HepG2 (cell line): ENCODE results near the gene IRS2. TPM values are rescaled to one million over a fixed set of nuclear protein-coding genes. Genes with fewer than 3 reads are reported as not detected.

Experiments used
- ATAC-seq: fragments of 200-7000 bp; cut with Tn5 transposase; 3 replicates; pipeline ENCODE4 v1.9.1; 2020; ENCODE audit warnings: mild to moderate bottlenecking, moderate library complexity
- BruUV-seq: library from RNA; stranded (reverse); fragments of 400-500 nt; replicated peaks from 2 replicates; lab custom pipeline; 2021; lab: Mats Ljungman, UMichigan
- CTCF ChIA-PET: fragments of 300-600 bp; formaldehyde crosslinking; extraction: SDS; loops from one replicate; lab custom pipeline; 2021; ENCODE audit warnings: low total read pairs, inconsistent platforms, low intra/inter-chr PET ratio; lab: Yijun Ruan, JAX
- POLR2A ChIA-PET: fragments of 350-600 bp; sonication (Branson Sonifier 250); formaldehyde crosslinking; loops from one replicate; lab custom pipeline; 2020; ENCODE audit warnings: antibody characterized with exemption, inconsistent platforms; lab: Yijun Ruan, JAX
- DNase-seq: peaks from one replicate; pipeline ENCODE4 v3.0.0-alpha.2; 2015; ENCODE audit warnings: low spot score
- FAIRE-seq: peaks from 3 replicates; lab custom pipeline; 2011; peaks lifted over from hg19 to GRCh38; lab: Jason Lieb, UNC
- H2AFZ ChIP-seq: one replicate; pipeline ENCODE4 v1.6.1; 2011; ENCODE audit warnings: low read length, inconsistent platforms
- H3K27ac ChIP-seq: fragments of 300-600 bp; 3 replicates; pipeline ENCODE4 v1.8.0; 2011; ENCODE audit warnings: mixed run types, mild to moderate bottlenecking, mixed read lengths, low read length, inconsistent platforms; ENCODE audit not compliant: insufficient read depth; ENCODE audit errors: extremely low read length
- H3K27me3 ChIP-seq, 2 experiments: fragments of 200-600 bp in 1 of 2; 2 replicates in 1 of 2; 3 replicates in 1 of 2; pipeline versions ENCODE4 v1.6.0 to v1.8.0; 2011; ENCODE audit warnings: low read length in 2 of 2, mild to moderate bottlenecking in 2 of 2, moderate library complexity in 2 of 2, inconsistent platforms in 1 of 2; ENCODE audit not compliant: insufficient read depth in 2 of 2, control insufficient read depth in 1 of 2
- H3K36me3 ChIP-seq, 2 experiments: fragments of 200-600 bp in 1 of 2; replicated peaks in 1 of 2; 2 replicates in 1 of 2; 3 replicates in 1 of 2; pipeline versions ENCODE4 v1.5.1 to v1.8.0; 2011; ENCODE audit warnings: low read length in 2 of 2, inconsistent platforms in 1 of 2; ENCODE audit not compliant: insufficient read depth in 2 of 2, control insufficient read depth in 1 of 2
- H3K4me1 ChIP-seq: 2 replicates; pipeline ENCODE4 v1.5.1; 2012; ENCODE audit warnings: low read length, inconsistent platforms; ENCODE audit not compliant: insufficient read depth
- H3K4me2 ChIP-seq: 2 replicates; pipeline ENCODE4 v1.6.0; 2011; ENCODE audit warnings: low read depth, low read length, inconsistent platforms
- H3K4me3 ChIP-seq, 3 experiments: fragments of 200-600 bp in 1 of 3; sonication (generic), shearing (Covaris generic) in 1 of 3; replicated peaks in 1 of 3; 2 replicates each; pipeline ENCODE4 v1.5.1; 2011 to 2016; ENCODE audit warnings: low read length in 3 of 3, inconsistent platforms in 2 of 3, low read depth in 2 of 3, mild to moderate bottlenecking in 2 of 3, control low read depth in 1 of 3, mixed read lengths in 1 of 3; ENCODE audit not compliant: insufficient read depth in 1 of 3
- H3K79me2 ChIP-seq: one replicate; pipeline ENCODE4 v1.6.1; 2011; ENCODE audit warnings: low read length, inconsistent platforms; ENCODE audit not compliant: insufficient read depth
- H3K9ac ChIP-seq: 2 replicates; pipeline ENCODE4 v1.6.0; 2011; ENCODE audit warnings: mild to moderate bottlenecking, low read depth, low read length, inconsistent platforms; ENCODE audit not compliant: insufficient read depth
- H3K9me3 ChIP-seq: 2 replicates; pipeline ENCODE4 v1.5.1; 2012; ENCODE audit warnings: mild to moderate bottlenecking, low read length
- H4K20me1 ChIP-seq: 2 replicates; pipeline ENCODE4 v1.6.0; 2011; ENCODE audit warnings: inconsistent platforms, mild to moderate bottlenecking, low read length, moderate library complexity; ENCODE audit not compliant: insufficient read depth
- CHCHD3 ChIP-seq: sonication (generic); formaldehyde crosslinking; IDR thresholded peaks from 2 replicates; pipeline ENCODE4 v1.8.0; 2022; ENCODE audit warnings: mild to moderate bottlenecking, missing genetic modification reagents, moderate library complexity
- FOXA3 ChIP-seq: IDR thresholded peaks from 2 replicates; pipeline ENCODE4 v1.6.1; 2016; ENCODE audit warnings: missing genetic modification reagents, missing compliant biosample characterization
- HNRNPH1 ChIP-seq: fragments of 200-400 bp; formaldehyde crosslinking; optimal IDR thresholded peaks from 2 replicates; pipeline ENCODE3; 2017; ENCODE audit warnings: mild to moderate bottlenecking, low read depth, low read length
- JARID2 ChIP-seq: sonication (generic); formaldehyde crosslinking; IDR thresholded peaks from 2 replicates; pipeline ENCODE4 v1.8.1; 2023; ENCODE audit warnings: missing genetic modification reagents, inconsistent platforms; ENCODE audit not compliant: insufficient replicate concordance
- MLX ChIP-seq: IDR thresholded peaks from 2 replicates; pipeline ENCODE4 v1.6.1; 2016
- MTA1 ChIP-seq: sonication (generic); formaldehyde crosslinking; IDR thresholded peaks from 2 replicates; pipeline ENCODE4 v1.4.0; 2020; ENCODE audit warnings: missing genetic modification reagents, mild to moderate bottlenecking, borderline replicate concordance
- PLSCR1 ChIP-seq: sonication (generic); formaldehyde crosslinking; IDR thresholded peaks from 2 replicates; pipeline ENCODE4 v1.5.0; 2020; ENCODE audit warnings: missing genetic modification reagents, mild to moderate bottlenecking, borderline replicate concordance
- RARA ChIP-seq: IDR thresholded peaks from 2 replicates; pipeline ENCODE4 v1.6.1; 2016; ENCODE audit warnings: missing genetic modification reagents, missing compliant biosample characterization
- RFX5 ChIP-seq: IDR thresholded peaks from 2 replicates; pipeline ENCODE4 v1.6.1; 2011; ENCODE audit warnings: low read depth, low read length, improper control_type of control experiment
- TFDP1 ChIP-seq: IDR thresholded peaks from 2 replicates; pipeline ENCODE4 v1.6.1; 2016; ENCODE audit warnings: missing compliant biosample characterization, missing genetic modification reagents, borderline replicate concordance
- TFE3 ChIP-seq: IDR thresholded peaks from 2 replicates; pipeline ENCODE4 v1.6.1; 2016
- ZFP41 ChIP-seq: sonication (generic); formaldehyde crosslinking; IDR thresholded peaks from 2 replicates; pipeline ENCODE4 v1.4.0; 2020; ENCODE audit warnings: mild to moderate bottlenecking, missing genetic modification reagents, borderline replicate concordance
- ZMYM3 ChIP-seq: sonication (generic); formaldehyde crosslinking; IDR thresholded peaks from 2 replicates; pipeline ENCODE4 v1.5.1; 2020; ENCODE audit warnings: mild to moderate bottlenecking, missing genetic modification reagents
- ZNF512 ChIP-seq: sonication (generic); formaldehyde crosslinking; IDR thresholded peaks from 2 replicates; pipeline ENCODE4 v1.4.0; 2020; ENCODE audit warnings: mild to moderate bottlenecking, missing genetic modification reagents
- ZNF563 ChIP-seq: sonication (generic); formaldehyde crosslinking; IDR thresholded peaks from 2 replicates; pipeline ENCODE4 v1.8.0; 2022; ENCODE audit warnings: mild to moderate bottlenecking, moderate library complexity, missing genetic modification reagents
- ZNF7 ChIP-seq: IDR thresholded peaks from 2 replicates; pipeline ENCODE4 v1.6.1; 2016; ENCODE audit warnings: missing biosample characterization, missing genetic modification reagents
- ZNF704 ChIP-seq: sonication (generic); formaldehyde crosslinking; IDR thresholded peaks from 2 replicates; pipeline ENCODE4 v1.8.1; 2023; ENCODE audit warnings: mild to moderate bottlenecking, inconsistent platforms, moderate library complexity, missing genetic modification reagents, borderline replicate concordance
- ZNF792 ChIP-seq: IDR thresholded peaks from 2 replicates; pipeline ENCODE4 v1.6.1; 2016
- WGBS: methylation state at CpG from one replicate; pipeline ENCODE4 v1.1.6; 2017; ENCODE audit warnings: low lambda C conversion rate; 5-methylcytosine and 5-hydroxymethylcytosine counted together
- in situ Hi-C: cut with HindIII; loops from 2 replicates; pipeline ENCODE4 v1.10.0; 2017; ENCODE audit warnings: low pct_unique_long_range_greater_than_20kb; ENCODE audit not compliant: extremely low pct_ligation_motif_present
- intact Hi-C: fragments of 100-400 bp; cut with micrococcal nuclease; formaldehyde crosslinking; loops from one replicate; pipeline ENCODE4 v1.10.0; 2022; ENCODE audit not compliant: unreplicated experiment
- polyA plus RNA-seq, 8 experiments: library from polyadenylated mRNA; depleted of rRNA in 3 of 8; stranded (reverse) in 7 of 8; unstranded in 1 of 8; fragments of >200 nt; fragmentation: Illumina TruSeq in 4 of 8; extraction: Trizol in 4 of 8; gene quantifications; 2 replicates each; pipeline versions ENCODE4 v1.2.1 to v1.2.3, GENCODE V29; 2011 to 2016; ENCODE audit warnings: low read depth in 4 of 8, missing spikeins in 1 of 8, mixed read lengths in 1 of 8; ENCODE audit not compliant: insufficient read depth in 1 of 8
- total RNA-seq, 5 experiments: library from RNA; depleted of rRNA; stranded (reverse); fragments of >200 nt; fragmentation: Illumina TruSeq; extraction: Trizol; gene quantifications; 2 replicates each; pipeline ENCODE4 v1.2.3, GENCODE V29; 2016; ENCODE audit warnings: low read depth in 1 of 5

Gene IRS2
- total and polyA plus RNA-seq, 2 of the 13 experiments (the other 11 are each of a cell fraction or from before 2014, with no cell fraction given) = 0.02 to 0.04 TPM

GRCh38 chr13:109816112-109816807 is 29.9 kb upstream of the IRS2 start:
- FAIRE-seq = no peak
- Histone ChIP-seq H3K36me3 (no peaks in the 10 kb centered on the region), H3K79me2 (no peaks in the 10 kb centered on the region), H3K4me1 (0 out of 2 replicates have a peak, but pooled peaks cover 5% of the 10 kb centered on the region), H2AFZ (no peak overlapping the region), H3K4me2 (no peak overlapping the region), H3K9me3 (no peaks in the 10 kb centered on the region), H3K27me3 (no peaks in the 10 kb centered on the region; a peak in 2 of 5 replicates), H3K27ac (no peak overlapping the region), H3K4me3 (no peak overlapping the region), H3K9ac (no peak overlapping the region), H4K20me1 (no peaks in the 10 kb centered on the region)
- peak; percentile 66 for ATAC-seq
- DNase-seq = no peak
- POLR2A ChIA-PET = no interaction called here
- in situ Hi-C loops (no loop called here), intact Hi-C loops (no loop called here)
- 17% methylated on average over 5 of the region's 5 CpGs for WGBS
- CTCF ChIA-PET = no interaction called here
- no TSS peak for BruUV-seq
- TF ChIP-seq ZNF704 (CRISPR knock-in tag) = no peak
- no peak for TF ChIP-seq CHCHD3 (CRISPR knock-in tag)
- TF ChIP-seq MLX (CRISPR knock-in tag) = no peak
- TF ChIP-seq TFE3 (CRISPR knock-in tag) = no peak
- no peak for TF ChIP-seq ZNF563
- TF ChIP-seq RARA = 0 out of 2 replicates have a peak, but pooled peaks have one; percentile 7
- TF ChIP-seq FOXA3 (CRISPR knock-in tag) = peak; percentile 62; the same call in 1 of the 2 replicates
- no peak for TF ChIP-seq ZMYM3 (CRISPR knock-in tag)
- TF ChIP-seq ZNF7 (CRISPR knock-in tag) = no peak
- TF ChIP-seq ZNF792 (CRISPR knock-in tag) = no peak
- peak; percentile 90 for TF ChIP-seq RFX5
- TF ChIP-seq ZNF512 (CRISPR knock-in tag) = no peak
- TF ChIP-seq MTA1 (CRISPR knock-in tag) = no peak
- no peak for TF ChIP-seq TFDP1
- TF ChIP-seq HNRNPH1 = no peak
- TF ChIP-seq JARID2 (CRISPR knock-in tag) = no peak
- TF ChIP-seq PLSCR1 (CRISPR knock-in tag) = no peak
- TF ChIP-seq ZFP41 (CRISPR knock-in tag) = no peak
